NCI-H2196 treated with DMSO at 0.1 percent for 48 hours (cell line): Measurements from ENCODE around the gene AAMP.

Experiments used
- DNase-seq: peaks from one replicate; lab custom pipeline; 2025; ENCODE audit not compliant: unreplicated experiment; lab: John Stamatoyannopoulos, UW

The AAMP gene

DNA sequence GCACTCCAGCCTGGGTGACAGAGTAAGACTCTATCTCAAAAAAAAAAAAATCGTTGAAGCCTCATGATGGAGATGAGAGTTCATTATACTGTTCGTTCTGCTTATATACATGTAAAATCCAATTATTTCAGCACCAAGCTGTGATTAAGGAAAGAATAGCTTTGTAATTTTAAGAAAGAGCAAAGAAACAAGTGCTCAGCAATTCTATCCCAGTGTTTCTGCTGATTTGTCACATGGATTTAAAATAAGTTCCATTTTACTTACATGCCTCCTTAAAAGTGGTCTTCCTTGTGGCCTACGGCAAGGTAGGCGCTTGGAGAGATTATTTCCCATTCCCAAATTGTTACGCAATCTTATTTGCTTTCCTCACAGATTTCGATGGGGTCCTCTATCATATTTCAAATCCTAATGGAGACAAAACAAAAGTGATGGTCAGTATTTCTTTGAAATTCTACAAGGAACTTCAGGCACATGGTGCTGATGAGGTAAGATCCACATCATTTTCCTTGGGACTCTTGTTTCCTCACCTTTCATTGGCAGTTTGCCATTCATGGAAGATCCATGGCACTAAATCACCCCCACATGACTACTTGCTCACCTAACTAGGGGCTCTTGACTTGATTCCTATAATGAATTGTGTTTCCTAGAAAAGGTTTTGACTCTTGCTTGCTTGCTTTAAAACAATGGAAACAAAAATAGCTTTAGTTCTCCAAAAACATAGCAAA, 41.4 kb downstream of the AAMP start:
- no peak for DNase-seq

- DNase-seq, result no peak
Measured at GRCh38 chr2:218226903-218227302, 43.0 kb downstream of the AAMP start.

- no peak for DNase-seq
Measured at GRCh38 chr2:218224186-218224585, 45.8 kb downstream of the AAMP start.

DNA sequence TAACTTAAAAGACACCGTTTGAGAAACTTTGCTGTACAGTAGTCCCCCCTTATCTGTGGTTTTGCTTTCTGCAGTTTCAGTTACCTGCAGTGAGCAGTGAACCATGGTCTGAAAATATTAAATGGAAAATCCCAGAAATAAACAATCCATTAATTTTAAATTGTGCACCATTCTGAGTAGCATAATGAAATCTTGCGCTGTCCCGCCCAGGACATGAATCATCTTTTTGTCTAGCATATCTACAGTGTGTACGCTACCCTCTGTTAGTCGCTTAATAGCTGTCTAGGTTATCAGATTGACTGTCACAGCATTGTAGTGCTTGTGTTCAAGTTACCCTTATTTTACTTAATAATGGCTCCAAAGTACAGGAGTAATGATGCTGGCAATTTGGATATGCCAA, 46.9 kb downstream of the AAMP start:
- DNase-seq, result no peak

- no peak for DNase-seq
Measured at GRCh38 chr2:218221000-218221399, 48.9 kb downstream of the AAMP start.

DNA sequence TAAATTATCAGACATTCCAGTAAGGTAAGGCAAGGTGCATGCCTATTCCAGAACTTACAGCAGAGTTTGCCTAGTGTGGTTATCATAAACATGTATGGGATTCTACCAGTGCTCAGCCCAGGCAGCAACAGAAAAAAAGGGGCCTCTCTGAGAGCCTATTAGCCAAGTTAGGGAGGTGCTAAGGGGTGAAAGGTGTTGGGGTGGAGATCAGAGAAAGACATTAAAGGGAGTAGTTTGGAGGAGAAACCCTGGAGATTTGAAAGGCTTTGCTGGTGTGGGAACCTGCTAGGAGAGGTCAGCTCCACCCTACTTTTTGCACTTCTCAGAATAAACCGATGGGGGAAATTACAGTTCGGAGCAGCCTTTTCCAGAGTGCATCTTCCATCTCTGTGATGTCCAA, 50.0 kb downstream of the AAMP start:
- no peak for DNase-seq

GRCh38 chr2:218218268-218219185, 51.4 kb downstream of the AAMP start:
- no peak for DNase-seq

DNA sequence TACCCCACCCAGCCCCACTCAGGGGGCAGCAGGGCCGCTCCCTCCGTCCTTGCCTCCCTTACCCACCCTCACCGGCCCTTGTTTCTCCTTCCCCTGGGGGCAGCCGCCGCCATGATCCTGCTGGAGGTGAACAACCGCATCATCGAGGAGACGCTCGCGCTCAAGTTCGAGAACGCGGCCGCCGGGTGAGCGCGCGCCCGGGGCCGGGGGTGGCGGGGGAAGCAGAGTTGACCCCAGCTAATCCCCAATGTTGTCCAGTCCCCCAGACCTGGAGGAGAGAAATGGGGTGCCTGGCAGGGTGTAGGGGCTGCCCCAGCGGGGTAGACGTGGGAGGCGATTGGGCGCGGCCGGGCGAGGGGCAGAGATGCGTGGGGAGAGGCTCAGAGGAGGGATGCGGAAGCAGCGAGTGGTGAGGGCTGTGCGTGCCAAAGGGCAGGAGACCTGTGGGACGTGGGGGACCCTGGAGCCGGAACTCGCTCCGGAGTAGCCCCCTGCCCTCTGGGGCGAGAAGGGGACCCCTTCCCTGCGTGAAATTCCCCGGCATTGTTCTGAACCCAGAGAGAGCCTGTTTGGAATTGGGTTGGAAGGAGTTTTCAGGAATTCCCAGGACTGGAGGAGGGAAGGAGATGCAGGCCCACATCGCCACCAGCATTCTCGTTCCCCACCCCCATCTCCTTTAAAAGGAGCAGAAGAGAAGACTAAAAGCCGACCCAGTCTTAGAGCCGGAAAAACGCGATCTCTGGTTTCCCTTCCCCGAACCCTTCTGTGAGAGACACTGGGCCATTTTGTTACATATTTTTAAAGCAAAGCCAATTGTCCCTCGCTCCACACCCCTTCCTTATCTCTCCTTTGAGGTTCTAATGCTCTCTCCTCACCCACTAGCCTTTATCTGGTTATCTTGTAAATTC, 52.3 kb downstream of the AAMP start:
- DNase-seq, result no peak

- DNase-seq, result peak; percentile 81
Measured at GRCh38 chr2:218216674-218217359, 53.1 kb downstream of the AAMP start, which contains the start of gene ARPC2. ARPC2 (plus strand) TSS chr2:218217189; CDS start chr2:218217471, 282 bp downstream.

DNA sequence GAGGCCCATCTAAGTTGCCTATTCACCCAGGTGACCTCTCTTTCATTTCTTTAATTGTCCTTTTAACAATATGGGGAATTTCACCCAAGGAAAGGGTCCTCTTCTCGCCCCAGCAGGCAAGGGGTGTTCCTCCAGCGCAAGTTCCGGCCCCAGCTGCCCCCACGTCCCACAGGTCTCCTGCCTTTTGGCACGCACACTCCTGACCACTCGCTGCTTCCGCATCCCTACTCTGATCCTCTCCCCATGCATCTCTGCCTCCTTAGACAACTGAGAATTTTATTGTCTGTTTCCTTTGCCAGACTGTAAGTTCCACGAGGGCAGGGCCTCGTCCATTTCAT, 53.6 kb downstream of the AAMP start:
- DNase-seq, result no peak
